Left ventricle myocardium inferior (tissue), 1 donor: Measurements from ENCODE around the gene CRTC3. TPM values are rescaled to one million over a fixed set of nuclear protein-coding genes. Genes with fewer than 3 reads are reported as not detected.

Source experiments
- DNase-seq: peaks from one replicate; pipeline ENCODE4 v3.0.0-alpha.2; 2020
- H3K27ac ChIP-seq: fragments of 200-600 bp; replicated peaks from 2 replicates; pipeline ENCODE4 v1.8.0; 2021
- H3K27me3 ChIP-seq: fragments of 200-600 bp; 2 replicates; pipeline ENCODE4 v1.8.0; 2021; ENCODE audit warnings: low read depth
- H3K36me3 ChIP-seq: fragments of 200-600 bp; 2 replicates; pipeline ENCODE4 v1.8.0; 2021
- H3K4me1 ChIP-seq: fragments of 200-600 bp; 2 replicates; pipeline ENCODE4 v1.8.0; 2021
- H3K4me3 ChIP-seq: fragments of 200-600 bp; 2 replicates; pipeline ENCODE4 v1.8.0; 2021; ENCODE audit warnings: mild to moderate bottlenecking, moderate library complexity
- H3K9me3 ChIP-seq: fragments of 200-600 bp; replicated peaks from 2 replicates; pipeline ENCODE4 v1.8.0; 2021
- intact Hi-C: fragments of 100-400 bp; cut with micrococcal nuclease; formaldehyde crosslinking; loops from one replicate; pipeline ENCODE4 v1.11.0; 2022
- total RNA-seq: library from RNA; stranded (reverse); fragmentation: NEBNext Ultra II Directional; extraction: Animal tissue kit (Norgen Biotek cat#: 25700); gene quantifications from one replicate; pipeline ENCODE4 v1.2.1, GENCODE V29; 2021
- TF ChIP-seq, protein P1 (sequence below): fragments of 200-600 bp; IDR thresholded peaks from 2 replicates; pipeline ENCODE4 v1.8.0; 2021; ENCODE audit warnings: antibody characterized with exemption, mild to moderate bottlenecking, borderline replicate concordance
- donor health status: DM: no; HTN: yes; CAD: no; lungs with severe emphysema.

Gene CRTC3
- total RNA-seq, 1 donor from 2014 or later = 24.1 TPM

DNA sequence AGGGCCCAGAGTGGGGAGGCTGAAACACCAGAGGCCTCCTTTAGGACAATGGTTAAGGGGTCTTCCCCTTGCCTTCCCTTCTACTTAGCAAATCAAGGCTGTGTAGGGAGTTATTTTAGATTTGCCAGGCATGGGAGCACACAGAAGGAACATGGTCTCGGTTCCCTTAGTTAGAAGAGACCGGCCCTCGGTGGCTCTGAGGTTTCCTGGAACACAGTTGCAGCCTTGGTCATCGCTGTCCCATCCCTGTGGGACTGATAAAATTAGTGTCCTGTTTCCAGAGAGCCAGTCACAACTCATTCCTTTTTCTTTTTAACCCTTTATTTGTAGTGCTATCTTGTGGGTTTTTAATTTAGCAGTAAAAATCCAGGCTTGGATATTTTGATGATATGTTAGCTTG, 81.4 kb downstream of the CRTC3 start:
- Histone ChIP-seq H3K36me3 (peaks cover 43% of the 10 kb centered on the region), H3K4me3 (no peak overlapping the region), H3K4me1 (peaks cover 49% of the 10 kb centered on the region), H3K27me3 (no peaks in the 10 kb centered on the region), H3K9me3 (no peaks in the 10 kb centered on the region), H3K27ac (peak overlapping the region; percentile 72)
- intact Hi-C loops = no loop called here
- DNase-seq = no peak
- TF ChIP-seq, protein P1, sequence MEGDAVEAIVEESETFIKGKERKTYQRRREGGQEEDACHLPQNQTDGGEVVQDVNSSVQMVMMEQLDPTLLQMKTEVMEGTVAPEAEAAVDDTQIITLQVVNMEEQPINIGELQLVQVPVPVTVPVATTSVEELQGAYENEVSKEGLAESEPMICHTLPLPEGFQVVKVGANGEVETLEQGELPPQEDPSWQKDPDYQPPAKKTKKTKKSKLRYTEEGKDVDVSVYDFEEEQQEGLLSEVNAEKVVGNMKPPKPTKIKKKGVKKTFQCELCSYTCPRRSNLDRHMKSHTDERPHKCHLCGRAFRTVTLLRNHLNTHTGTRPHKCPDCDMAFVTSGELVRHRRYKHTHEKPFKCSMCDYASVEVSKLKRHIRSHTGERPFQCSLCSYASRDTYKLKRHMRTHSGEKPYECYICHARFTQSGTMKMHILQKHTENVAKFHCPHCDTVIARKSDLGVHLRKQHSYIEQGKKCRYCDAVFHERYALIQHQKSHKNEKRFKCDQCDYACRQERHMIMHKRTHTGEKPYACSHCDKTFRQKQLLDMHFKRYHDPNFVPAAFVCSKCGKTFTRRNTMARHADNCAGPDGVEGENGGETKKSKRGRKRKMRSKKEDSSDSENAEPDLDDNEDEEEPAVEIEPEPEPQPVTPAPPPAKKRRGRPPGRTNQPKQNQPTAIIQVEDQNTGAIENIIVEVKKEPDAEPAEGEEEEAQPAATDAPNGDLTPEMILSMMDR = no peak

DNA sequence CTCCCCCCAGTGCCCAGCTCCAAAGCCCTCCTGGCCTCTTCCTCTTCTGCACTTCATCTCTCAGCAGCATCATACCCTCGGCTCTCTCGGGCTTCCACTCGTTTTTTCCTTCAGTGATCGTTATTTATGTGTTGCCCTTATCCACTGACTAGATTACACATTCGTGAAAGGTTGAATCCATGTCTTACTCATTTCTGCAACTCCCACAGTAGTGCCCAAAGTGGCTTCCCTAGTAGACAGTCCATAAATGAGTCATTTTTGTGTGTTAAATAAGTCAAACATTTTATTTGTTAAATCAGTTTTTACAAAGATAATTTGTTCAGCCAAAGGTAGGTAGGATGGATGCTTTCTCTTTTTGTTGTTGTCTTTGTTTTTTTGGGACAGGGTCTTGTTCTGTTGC, 87.4 kb downstream of the CRTC3 start:
- H3K36me3 ChIP-seq = peaks cover 67% of the 10 kb centered on the region
- intact Hi-C loops = no loop called here
- no peaks in the 10 kb centered on the region for H3K9me3 ChIP-seq
- peak overlapping the region; percentile 50 for H3K27ac ChIP-seq
- no peaks in the 10 kb centered on the region for H3K27me3 ChIP-seq
- H3K4me3 ChIP-seq = no peak overlapping the region
- TF ChIP-seq, protein P1 = no peak
- H3K4me1 ChIP-seq = peaks cover 19% of the 10 kb centered on the region
- DNase-seq = no peak

DNA sequence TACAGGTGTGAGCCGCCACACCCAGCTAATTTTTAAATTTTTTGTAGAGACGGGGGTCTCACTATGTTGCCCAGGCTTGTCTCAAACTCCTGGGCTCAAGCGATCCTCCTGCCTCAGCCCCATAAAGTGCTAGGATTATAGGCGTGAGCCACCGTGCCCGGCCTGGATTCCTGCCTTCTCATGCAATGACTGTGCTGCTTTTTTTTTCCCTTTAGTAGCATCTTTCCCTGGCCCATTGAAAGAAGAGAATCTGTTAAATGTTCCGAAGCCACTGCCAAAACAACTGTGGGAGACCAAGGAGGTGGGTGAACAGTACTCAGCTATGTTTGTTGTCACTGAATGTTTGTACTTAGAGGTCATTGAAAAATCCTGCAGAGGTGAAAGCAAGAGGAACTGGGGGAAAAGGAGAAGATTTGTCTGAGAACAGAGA, 88.0 kb downstream of the CRTC3 start:
- Histone ChIP-seq H3K4me3 (no peak overlapping the region), H3K27me3 (no peaks in the 10 kb centered on the region), H3K9me3 (no peaks in the 10 kb centered on the region), H3K36me3 (peaks cover 62% of the 10 kb centered on the region), H3K27ac (peak overlapping the region; percentile 50), H3K4me1 (peaks cover 14% of the 10 kb centered on the region)
- TF ChIP-seq, protein P1 = no peak
- intact Hi-C loops = no loop called here
- no peak for DNase-seq

DNA sequence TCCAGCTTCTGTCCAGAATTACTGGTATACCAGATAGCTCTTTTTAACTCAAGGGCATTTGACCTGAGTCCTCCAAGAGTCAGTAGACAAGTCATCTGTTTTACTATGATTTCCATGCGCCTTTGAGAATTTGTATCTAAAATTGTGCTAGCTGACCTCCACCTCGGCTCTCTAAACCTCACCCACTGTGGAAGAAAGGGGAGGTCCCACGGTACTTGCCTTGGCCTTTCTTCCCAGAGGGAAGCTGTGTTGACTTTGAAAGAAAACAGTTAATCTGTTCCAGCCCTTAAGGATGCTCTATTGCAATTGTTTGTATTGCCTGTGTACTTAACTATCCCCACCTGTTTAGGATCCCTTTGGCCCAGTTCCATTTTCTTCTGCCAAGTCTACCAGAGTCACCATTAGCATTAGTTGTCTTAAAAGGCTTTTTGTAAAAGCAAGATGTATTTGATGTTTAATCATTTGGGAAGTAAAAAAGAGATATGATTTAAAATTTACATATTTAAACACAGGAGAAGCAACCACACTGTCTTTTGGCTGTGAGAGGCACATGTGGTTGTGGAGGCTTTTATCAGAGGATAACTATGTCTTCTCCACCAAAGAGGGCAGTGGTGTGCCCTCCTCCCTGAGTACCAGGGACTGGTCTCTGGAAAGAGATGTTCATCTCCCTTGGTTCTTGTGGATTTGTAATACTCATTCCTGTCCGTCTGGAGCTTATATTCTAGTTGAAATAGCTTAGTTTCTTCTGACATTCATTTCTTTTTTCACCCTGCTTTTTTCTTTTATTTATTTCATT, 88.8 kb downstream of the CRTC3 start:
- peak overlapping the region; percentile 50 for H3K27ac ChIP-seq
- intact Hi-C loops = no loop called here

DNA sequence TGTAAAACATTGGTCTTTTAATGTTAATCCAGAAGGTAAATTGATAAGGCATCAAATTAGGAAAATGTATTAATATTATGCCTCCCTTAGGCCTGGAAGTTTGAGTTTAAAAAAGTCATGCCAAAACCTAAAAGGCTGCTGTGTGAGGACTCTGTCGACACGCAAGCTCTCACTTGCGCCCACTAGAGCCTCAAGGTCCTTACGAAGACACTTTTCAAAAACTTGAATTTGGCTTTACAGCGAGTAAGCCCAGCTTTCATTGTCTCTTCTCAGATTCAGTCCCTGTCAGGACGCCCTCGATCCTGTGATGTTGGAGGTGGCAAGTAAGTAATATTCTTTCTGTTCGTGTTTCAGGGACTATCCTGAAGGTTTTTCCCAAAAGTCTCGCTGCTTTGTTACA, 89.7 kb downstream of the CRTC3 start:
- intact Hi-C loops = no loop called here
- TF ChIP-seq, protein P1 = no peak
- no peak for DNase-seq
- Histone ChIP-seq H3K4me1 (peaks cover 18% of the 10 kb centered on the region), H3K9me3 (no peaks in the 10 kb centered on the region), H3K27me3 (no peaks in the 10 kb centered on the region), H3K27ac (peak overlapping the region; percentile 50), H3K4me3 (no peak overlapping the region), H3K36me3 (peaks cover 74% of the 10 kb centered on the region)

More for the DNA sequence above, 88.8 kb downstream of the CRTC3 start:
- H3K4me1 ChIP-seq = peaks cover 10% of the 10 kb centered on the region
- no peak overlapping the region for H3K4me3 ChIP-seq
- TF ChIP-seq, protein P1 = no peak
- H3K27me3 ChIP-seq = no peaks in the 10 kb centered on the region
- peaks cover 70% of the 10 kb centered on the region for H3K36me3 ChIP-seq
- no peak for DNase-seq
- H3K9me3 ChIP-seq = no peaks in the 10 kb centered on the region
